GM13977 (cell line): Measurements from ENCODE around the gene SAP30L.

ENCODE experiments used
- DNase-seq: peaks from one replicate; pipeline ENCODE4 v3.0.0; 2012; ENCODE audit warnings: low spot score
- CTCF ChIP-seq: IDR thresholded peaks from 2 replicates; pipeline ENCODE4 v1.5.1; 2012; ENCODE audit warnings: mild to moderate bottlenecking, control low read depth; ENCODE audit not compliant: insufficient read depth; ENCODE audit errors: extremely low read depth, missing control alignments
- in situ Hi-C: fragments of 300-500 bp; cut with MboI; formaldehyde crosslinking; loops from one replicate; pipeline ENCODE4 v1.12.0; 2022; ENCODE audit warnings: low sequenced_read_pairs, low pct_unique_long_range_greater_than_20kb, mixed read lengths, inconsistent platforms; ENCODE audit not compliant: unreplicated experiment

SAP30L gene

DNA sequence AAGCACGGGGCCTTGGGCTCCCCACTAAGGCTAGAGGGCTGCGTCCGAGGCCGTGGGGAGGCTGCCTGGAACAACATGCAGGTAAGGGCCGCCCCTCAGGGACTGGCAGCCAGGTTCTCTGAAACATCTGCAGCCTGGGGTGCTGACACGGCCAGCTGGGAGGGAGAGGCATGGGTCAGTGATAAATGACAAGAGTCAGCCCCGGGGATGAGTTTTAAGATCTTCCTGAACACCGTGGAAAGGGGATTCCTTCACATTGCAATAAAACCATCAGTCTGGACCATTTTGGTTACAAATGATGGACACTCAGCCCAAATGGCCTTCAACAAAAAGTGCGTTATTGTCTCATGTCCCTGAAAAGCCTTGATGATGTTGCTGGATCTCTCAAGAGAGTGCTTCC, 32.9 kb upstream of the SAP30L start:
- DNase-seq = no peak
- TF ChIP-seq CTCF = no peak
- in situ Hi-C loops = loop anchor here (10.0 kb wide), 1 partner anchor 348 kb away; no protein-coding TSS in a partner anchor

DNA sequence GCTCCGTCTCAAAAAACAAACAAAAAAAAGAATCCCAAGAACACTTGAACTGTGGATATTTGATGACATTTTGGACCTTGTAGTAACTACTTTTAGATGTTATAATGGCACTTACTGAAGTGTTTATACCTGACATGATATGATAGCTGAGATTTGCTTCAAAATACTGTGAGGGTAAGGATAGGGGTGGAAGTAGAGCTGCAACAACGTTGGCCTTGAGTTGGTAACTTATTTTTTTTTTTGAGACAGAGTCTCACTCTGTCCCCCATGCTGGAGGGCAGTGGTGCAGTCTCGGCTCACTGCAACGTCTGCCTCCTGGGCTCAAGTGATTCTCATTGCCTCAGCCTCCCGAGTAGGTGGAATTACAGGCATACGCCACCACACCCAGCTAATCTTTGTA, 30.7 kb upstream of the SAP30L start:
- DNase-seq = no peak
- no peak for TF ChIP-seq CTCF
- in situ Hi-C loops = loop anchor here (10.0 kb wide), 1 partner anchor 350 kb away; no protein-coding TSS in a partner anchor

DNA sequence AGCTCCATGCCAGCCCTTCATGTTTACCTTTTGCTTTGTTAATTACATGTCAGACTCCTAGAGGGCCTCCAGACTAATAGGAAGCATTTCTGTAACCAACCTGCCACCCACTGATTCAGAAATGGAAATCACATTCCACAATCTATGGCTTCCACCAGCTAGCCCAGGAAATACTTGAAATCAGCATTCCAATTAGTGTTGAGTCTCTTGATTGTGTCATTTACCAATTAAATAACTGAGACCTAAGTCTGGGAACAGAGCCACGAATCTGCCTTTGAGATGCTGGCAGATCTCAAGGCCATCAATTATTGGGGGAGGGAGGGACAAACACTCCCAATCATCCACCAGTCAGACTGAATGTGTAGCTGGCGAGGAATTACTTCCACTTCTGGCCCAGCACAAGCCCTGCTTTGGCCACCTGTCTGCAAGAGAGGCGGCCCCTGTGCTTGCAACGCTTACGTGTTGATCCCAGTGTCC, 27.4 kb upstream of the SAP30L start:
- DNase-seq = no peak
- TF ChIP-seq CTCF = no peak
- in situ Hi-C loops = loop anchor here (10.0 kb wide), 1 partner anchor 354 kb away; no protein-coding TSS in a partner anchor

- DNase-seq = no peak
- no peak for TF ChIP-seq CTCF
- in situ Hi-C loops = loop anchor here (10.0 kb wide), 1 partner anchor 354 kb away; no protein-coding TSS in a partner anchor
Observed at GRCh38 chr5:154419236-154419635, 26.6 kb upstream of the SAP30L start.

DNA sequence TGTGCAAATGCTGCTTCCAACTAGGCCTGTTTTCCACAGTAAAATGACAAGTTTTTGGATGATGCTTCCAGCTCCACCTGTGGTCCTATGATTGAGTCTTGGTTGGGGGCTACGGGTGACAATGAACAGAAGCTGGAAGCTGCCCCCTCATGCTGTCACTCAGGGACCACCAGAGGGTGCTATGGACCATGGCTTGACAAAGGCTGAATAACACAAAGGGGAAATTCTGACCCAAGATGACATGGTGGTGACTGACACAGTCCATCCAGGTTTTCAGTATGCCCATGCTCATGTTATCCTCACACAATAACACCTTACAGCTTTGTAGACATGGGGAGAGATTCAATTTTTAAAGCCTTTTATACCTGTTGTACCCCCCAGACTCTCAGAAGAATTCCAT, 23.9 kb upstream of the SAP30L start:
- in situ Hi-C loops = no loop called here
- peak; percentile 45 for DNase-seq
- TF ChIP-seq CTCF = peak; percentile 51

- TF ChIP-seq CTCF = no peak
- in situ Hi-C loops = no loop called here
- DNase-seq = no peak
Observed at GRCh38 chr5:154422298-154422697, 23.5 kb upstream of the SAP30L start.
